T-helper 17 cell (primary cell): ENCODE data around the gene BSND. TPM values are rescaled to one million over a fixed set of nuclear protein-coding genes. Genes with fewer than 3 reads are reported as not detected.

ENCODE experiments used
- ATAC-seq: fragments of 150-1000 bp; cut with Tn5 transposase; 2 replicates; pipeline ENCODE4 v1.10.0; 2021; ENCODE audit warnings: mild to moderate bottlenecking, moderate library complexity
- DNase-seq, 3 donors: peaks; one replicate each; pipeline versions ENCODE4 v3.0.0 to v3.0.0-alpha.2; 2020 to 2021
- H3K9me3 ChIP-seq: one replicate; pipeline ENCODE4 v1.7.0; 2013; ENCODE audit warnings: low read length, mild to moderate bottlenecking; ENCODE audit not compliant: control insufficient read depth, poor library complexity, severe bottlenecking
- H3K27ac Mint-ChIP-seq: one replicate; pipeline ENCODE4 v1.8.0; 2022; ENCODE audit warnings: mild to moderate bottlenecking, moderate library complexity, mixed read lengths
- H3K27me3 Mint-ChIP-seq: one replicate; pipeline ENCODE4 v1.8.0; 2022; ENCODE audit warnings: mixed read lengths
- H3K36me3 Mint-ChIP-seq: one replicate; pipeline ENCODE4 v1.8.0; 2022; ENCODE audit warnings: low read depth, mixed read lengths
- H3K4me1 Mint-ChIP-seq: one replicate; pipeline ENCODE4 v1.8.0; 2022; ENCODE audit warnings: mild to moderate bottlenecking, mixed read lengths
- H3K4me3 Mint-ChIP-seq: one replicate; pipeline ENCODE4 v1.8.0; 2022; ENCODE audit warnings: mild to moderate bottlenecking, moderate library complexity, mixed read lengths
- total RNA-seq, 4 donors: library from RNA in 2 of 4; stranded (reverse) in 2 of 4; gene quantifications; one replicate each; pipeline ENCODE4 v1.2.3 and lab custom pipeline; 2022 to 2026

The BSND gene
- total RNA-seq, 2 donors from 2014 or later, result 0.07 TPM; not detected in 1

DNA sequence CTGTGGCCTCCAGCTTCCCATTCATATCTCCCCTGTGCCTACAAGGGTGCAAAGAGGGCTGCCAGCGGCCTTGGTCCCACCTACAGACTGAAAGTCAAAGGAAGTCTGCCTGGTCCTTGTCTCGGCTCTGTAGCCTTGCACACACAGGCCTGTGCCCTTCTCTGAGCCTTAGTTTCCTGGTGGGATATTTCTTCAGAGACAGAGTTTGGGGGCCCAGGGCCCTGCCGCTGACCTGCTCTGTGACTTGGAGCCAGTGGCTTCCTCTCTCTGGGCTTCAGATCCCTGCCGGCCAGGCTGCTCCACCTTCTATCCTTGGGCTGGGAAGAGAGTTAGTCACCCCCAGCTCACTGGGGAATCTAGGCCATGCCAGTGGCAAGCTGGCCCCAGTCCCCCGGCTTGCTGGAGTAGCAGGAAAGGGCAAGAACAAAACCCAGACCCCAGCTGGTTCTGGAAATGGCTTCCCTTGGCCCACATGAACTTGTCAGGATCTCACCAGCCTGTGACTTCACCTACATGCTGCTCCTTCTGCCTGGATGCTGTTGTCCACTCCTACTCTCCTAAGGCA lies 19.3 kb upstream of the BSND start:
- Mint-ChIP-seq H3K27ac (no peak overlapping the region), H3K27me3 (peaks cover 53% of the 10 kb centered on the region), H3K36me3 (peaks cover 8% of the 10 kb centered on the region), H3K4me1 (peaks cover 6% of the 10 kb centered on the region), H3K4me3 (no peak overlapping the region)
- DNase-seq, result no peak
- no peaks in the 10 kb centered on the region for H3K9me3 ChIP-seq
- ATAC-seq, result no peak

GRCh38 chr1:54980046-54980527 lies 18.6 kb upstream of the BSND start:
- no peaks in the 10 kb centered on the region for H3K9me3 ChIP-seq
- ATAC-seq (no peak), DNase-seq (no peak)
- Mint-ChIP-seq H3K4me1 (peaks cover 6% of the 10 kb centered on the region), H3K27ac (no peak overlapping the region), H3K4me3 (no peak overlapping the region), H3K36me3 (peaks cover 7% of the 10 kb centered on the region), H3K27me3 (peaks cover 50% of the 10 kb centered on the region)

DNA sequence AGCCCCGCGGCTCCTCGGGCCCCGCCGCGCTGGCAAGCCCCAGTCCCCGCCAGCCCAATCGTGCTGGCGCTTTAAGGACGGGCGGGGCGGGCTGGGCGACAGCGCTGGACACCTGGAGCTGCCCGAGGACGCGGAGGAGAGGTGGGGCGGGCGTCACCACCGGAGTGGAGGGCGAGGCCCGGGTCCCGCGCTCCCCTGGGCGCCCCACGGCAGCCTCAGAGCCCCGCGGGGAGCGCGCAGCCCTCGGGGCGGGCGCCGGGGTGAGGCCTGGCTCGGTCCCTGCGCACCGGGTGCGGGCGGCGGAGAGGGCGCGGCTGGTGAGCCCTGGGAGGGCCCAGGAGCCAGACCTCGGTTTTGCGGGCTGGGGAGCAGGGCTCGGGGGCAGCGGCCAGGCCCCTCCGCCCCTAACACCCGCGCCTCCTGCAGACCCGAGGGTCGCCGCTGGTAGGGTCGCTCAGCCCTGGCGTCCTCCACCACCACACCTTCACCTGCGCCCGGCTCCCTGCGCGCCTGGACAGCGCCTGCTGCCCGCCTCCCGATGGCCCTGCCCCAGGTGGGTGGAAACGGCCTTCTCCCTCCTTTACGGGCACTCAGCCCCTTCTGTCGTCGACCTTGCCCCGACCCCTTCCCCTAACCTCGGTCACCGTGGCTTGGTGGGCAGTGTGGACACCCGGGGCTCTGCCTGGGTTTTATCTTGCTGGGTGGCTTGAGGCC lies 18.0 kb upstream of the BSND start, which contains the start of gene TMEM61:
Gene TMEM61, plus strand, starts transcription at position 101 of the 714 bp plus-strand sequence. Its CDS starts 438 bp downstream, at position 539.
- DNase-seq, result no peak
- ATAC-seq, result no peak
- H3K4me3 Mint-ChIP-seq, result peak within 1 kb of the TSS; percentile 57
- peaks cover 6% of the 10 kb centered on the region for H3K4me1 Mint-ChIP-seq
- peaks cover 47% of the 10 kb centered on the region for H3K27me3 Mint-ChIP-seq
- no peaks in the 10 kb centered on the region for H3K9me3 ChIP-seq
- no peak within 1 kb of the TSS for H3K27ac Mint-ChIP-seq
- peaks cover 4% of the 10 kb centered on the region for H3K36me3 Mint-ChIP-seq

DNA sequence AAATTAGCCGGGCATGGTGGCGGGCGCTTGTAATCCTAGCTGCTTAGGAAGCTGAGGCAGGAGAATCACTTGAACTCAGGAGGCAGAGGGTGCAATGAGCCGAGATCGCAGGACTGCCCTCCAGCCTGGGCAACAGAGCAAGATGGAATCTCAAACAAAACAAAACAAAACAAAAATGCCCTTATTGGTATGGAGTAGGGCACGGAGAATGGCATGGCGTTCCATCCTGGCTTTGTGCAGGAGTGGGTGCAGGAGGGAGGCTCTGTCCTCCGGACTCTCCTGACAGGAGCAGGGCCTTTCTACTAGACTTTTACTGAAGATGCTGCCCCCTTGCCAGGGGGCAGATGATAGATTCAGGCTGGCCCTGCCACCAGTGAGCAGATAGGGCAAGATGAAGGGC lies 17.3 kb upstream of the BSND start:
- DNase-seq (no peak), ATAC-seq (no peak)
- no peaks in the 10 kb centered on the region for H3K9me3 ChIP-seq
- H3K27me3 Mint-ChIP-seq, result peaks cover 52% of the 10 kb centered on the region
- H3K27ac Mint-ChIP-seq, result no peak overlapping the region
- peaks cover 4% of the 10 kb centered on the region for H3K36me3 Mint-ChIP-seq
- H3K4me1 Mint-ChIP-seq, result peaks cover 6% of the 10 kb centered on the region
- no peak overlapping the region for H3K4me3 Mint-ChIP-seq

- Mint-ChIP-seq H3K4me1 (peaks cover 6% of the 10 kb centered on the region), H3K27me3 (peaks cover 51% of the 10 kb centered on the region), H3K36me3 (peaks cover 4% of the 10 kb centered on the region), H3K4me3 (no peak overlapping the region), H3K27ac (no peak overlapping the region)
- no peak for DNase-seq
- ATAC-seq, result no peak
- H3K9me3 ChIP-seq, result no peaks in the 10 kb centered on the region
Measured at GRCh38 chr1:54982739-54983138, 16.0 kb upstream of the BSND start.

DNA sequence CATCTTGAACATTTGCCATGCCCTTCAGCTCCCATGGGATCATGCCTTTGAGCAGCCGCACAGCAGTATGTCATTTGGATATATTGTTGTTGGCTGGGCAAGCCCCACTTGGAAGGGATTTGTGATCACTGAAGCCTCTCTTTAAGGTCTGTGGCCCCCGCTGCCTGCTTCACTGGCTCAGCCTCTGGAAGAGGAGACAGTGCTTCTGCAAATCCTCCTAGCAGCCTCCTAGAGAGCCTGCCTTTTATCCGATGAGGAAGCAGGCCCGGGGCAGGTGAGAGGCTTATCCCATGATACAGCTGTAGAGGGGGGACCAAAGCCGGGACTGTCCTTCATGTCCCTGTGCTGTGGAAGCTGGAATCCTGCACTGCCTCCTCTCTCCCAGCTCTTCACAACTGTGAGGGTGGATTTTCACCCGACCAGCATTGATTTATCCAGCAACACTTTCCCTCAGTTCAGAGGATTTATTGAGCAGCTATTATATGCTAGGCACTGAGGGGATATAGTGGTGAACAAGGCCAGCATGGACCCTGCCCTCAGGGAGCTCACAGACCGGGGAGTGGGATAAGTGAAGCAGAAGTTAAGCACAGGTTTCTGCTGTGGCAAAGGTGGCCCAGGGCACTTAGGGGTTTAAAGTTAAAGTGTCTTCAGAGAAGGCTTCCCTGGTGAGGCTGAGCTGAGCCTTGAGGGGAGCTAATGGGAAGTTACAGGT lies 14.4 kb upstream of the BSND start:
- ATAC-seq (no peak), DNase-seq (no peak)
- H3K27me3 Mint-ChIP-seq, result peaks cover 43% of the 10 kb centered on the region
- H3K27ac Mint-ChIP-seq, result no peak overlapping the region
- no peak overlapping the region for H3K4me3 Mint-ChIP-seq
- H3K36me3 Mint-ChIP-seq, result no peaks in the 10 kb centered on the region
- no peaks in the 10 kb centered on the region for H3K9me3 ChIP-seq
- H3K4me1 Mint-ChIP-seq, result peaks cover 3% of the 10 kb centered on the region

DNA sequence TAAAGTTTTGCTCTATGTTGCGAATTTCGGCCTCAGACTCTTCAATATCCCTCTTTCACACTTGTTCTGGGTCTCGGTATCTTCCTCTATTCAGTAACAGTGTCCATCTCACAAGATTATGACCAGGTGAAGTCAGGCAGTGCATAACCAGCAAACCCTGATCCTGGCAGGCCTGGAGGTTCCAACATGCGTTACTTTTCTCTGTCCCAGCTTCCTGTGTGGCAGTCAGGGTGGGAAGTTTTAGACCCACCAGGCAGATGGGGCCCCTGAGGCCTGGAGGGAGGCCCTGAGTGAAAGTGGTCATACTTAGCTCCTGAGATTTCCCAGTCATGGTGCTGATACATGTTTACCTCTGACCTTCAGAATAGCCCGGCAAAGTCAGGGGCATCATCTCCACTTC lies 13.2 kb upstream of the BSND start:
- Mint-ChIP-seq H3K27me3 (peaks cover 34% of the 10 kb centered on the region), H3K4me3 (no peak overlapping the region), H3K4me1 (peaks cover 3% of the 10 kb centered on the region), H3K36me3 (no peaks in the 10 kb centered on the region), H3K27ac (no peak overlapping the region)
- ATAC-seq, result no peak
- DNase-seq, result no peak
- H3K9me3 ChIP-seq, result no peaks in the 10 kb centered on the region

DNA sequence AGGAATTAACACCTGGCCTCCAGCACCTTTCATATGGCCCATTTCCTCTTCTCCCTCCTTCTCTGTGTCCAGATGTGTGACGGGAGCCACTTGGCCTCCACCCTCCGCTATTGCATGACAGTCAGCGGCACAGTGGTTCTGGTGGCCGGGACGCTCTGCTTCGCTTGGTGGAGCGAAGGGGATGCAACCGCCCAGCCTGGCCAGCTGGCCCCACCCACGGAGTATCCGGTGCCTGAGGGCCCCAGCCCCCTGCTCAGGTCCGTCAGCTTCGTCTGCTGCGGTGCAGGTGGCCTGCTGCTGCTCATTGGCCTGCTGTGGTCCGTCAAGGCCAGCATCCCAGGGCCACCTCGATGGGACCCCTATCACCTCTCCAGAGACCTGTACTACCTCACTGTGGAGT lies 12.7 kb upstream of the BSND start:
- Mint-ChIP-seq H3K27ac (no peak overlapping the region), H3K36me3 (no peaks in the 10 kb centered on the region), H3K27me3 (peaks cover 32% of the 10 kb centered on the region), H3K4me1 (peaks cover 2% of the 10 kb centered on the region), H3K4me3 (no peak overlapping the region)
- H3K9me3 ChIP-seq, result no peaks in the 10 kb centered on the region
- no peak for ATAC-seq
- DNase-seq, result no peak

DNA sequence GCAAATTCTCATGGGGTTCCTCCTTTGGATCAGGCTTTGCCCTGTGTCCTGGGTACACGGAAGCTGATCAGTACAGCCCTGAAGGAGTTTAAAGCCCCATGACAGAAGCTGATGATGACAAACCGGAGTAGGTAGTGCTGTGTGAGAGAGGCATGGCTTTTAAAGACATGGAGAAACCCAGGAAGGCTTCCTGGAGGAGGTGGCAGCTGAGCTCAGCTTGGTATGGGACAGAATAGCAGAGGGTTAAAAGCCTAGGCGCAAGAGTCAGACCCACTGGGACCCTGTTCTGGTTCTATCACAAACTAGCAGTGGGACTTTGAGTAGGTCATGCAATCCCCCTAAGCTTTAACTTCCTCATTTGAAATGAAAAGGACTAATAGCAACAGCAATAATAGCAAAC lies 12.2 kb upstream of the BSND start:
- DNase-seq, result no peak
- Mint-ChIP-seq H3K4me1 (no peaks in the 10 kb centered on the region), H3K27me3 (peaks cover 27% of the 10 kb centered on the region), H3K27ac (no peak overlapping the region), H3K4me3 (no peak overlapping the region), H3K36me3 (no peaks in the 10 kb centered on the region)
- no peaks in the 10 kb centered on the region for H3K9me3 ChIP-seq
- no peak for ATAC-seq

- H3K36me3 Mint-ChIP-seq, result no peaks in the 10 kb centered on the region
- ATAC-seq, result no peak
- H3K27me3 Mint-ChIP-seq, result peaks cover 20% of the 10 kb centered on the region
- H3K4me1 Mint-ChIP-seq, result no peaks in the 10 kb centered on the region
- H3K4me3 Mint-ChIP-seq, result no peak overlapping the region
- no peaks in the 10 kb centered on the region for H3K9me3 ChIP-seq
- no peak for DNase-seq
- no peak overlapping the region for H3K27ac Mint-ChIP-seq
Measured at GRCh38 chr1:54987427-54987826, 11.3 kb upstream of the BSND start.

DNA sequence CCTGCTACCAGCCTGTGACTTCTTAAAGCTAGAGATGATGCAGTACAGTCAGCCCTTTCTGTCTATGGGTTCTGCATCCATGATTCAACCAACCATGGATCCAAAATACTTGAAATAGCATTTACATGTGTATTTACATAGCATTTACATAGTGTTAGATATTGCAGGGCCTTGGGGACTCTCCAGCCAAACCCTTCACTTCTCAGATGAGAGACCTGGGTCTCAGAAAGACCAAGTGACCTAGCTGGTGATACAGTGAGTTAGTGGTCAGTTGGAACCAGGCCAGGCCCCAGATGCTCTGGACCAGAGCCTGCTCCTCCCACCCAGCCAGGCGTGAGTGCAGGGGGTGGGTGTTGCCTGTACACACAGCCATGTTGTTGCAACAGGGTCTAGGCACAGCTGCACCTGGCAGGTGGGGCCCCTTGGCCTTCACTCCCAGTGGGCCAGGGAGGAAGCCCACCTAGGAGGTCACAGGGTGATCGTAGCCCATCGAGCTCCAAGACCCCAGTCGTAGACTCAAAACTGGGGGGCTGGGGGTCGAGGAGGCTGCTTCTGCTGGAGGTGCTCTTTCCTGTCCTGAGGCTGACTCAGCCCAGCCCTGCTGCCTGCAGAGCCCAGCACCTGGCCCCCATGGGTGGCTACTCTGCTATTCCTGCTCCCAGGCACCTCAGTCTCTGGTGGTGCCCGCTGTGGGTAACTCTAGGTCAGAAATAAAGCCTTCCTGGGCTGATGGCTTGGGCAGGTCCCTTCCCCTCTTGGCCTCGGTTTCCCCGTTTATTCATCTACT lies 10.6 kb upstream of the BSND start:
- ATAC-seq (no peak), DNase-seq (no peak)
- Mint-ChIP-seq H3K27ac (no peak overlapping the region), H3K36me3 (no peaks in the 10 kb centered on the region), H3K4me3 (no peak overlapping the region), H3K4me1 (no peaks in the 10 kb centered on the region), H3K27me3 (peaks cover 17% of the 10 kb centered on the region)
- H3K9me3 ChIP-seq, result no peaks in the 10 kb centered on the region

- H3K27ac Mint-ChIP-seq, result no peak overlapping the region
- ATAC-seq (no peak), DNase-seq (no peak)
- H3K36me3 Mint-ChIP-seq, result no peaks in the 10 kb centered on the region
- no peak overlapping the region for H3K4me3 Mint-ChIP-seq
- peaks cover under 1% of the 10 kb centered on the region for H3K4me1 Mint-ChIP-seq
- no peaks in the 10 kb centered on the region for H3K9me3 ChIP-seq
- H3K27me3 Mint-ChIP-seq, result peaks cover 11% of the 10 kb centered on the region
Measured at GRCh38 chr1:54988975-54989374, 9.8 kb upstream of the BSND start.

GRCh38 chr1:54989473-54989872 lies 9.3 kb upstream of the BSND start:
- no peak for ATAC-seq
- H3K4me3 Mint-ChIP-seq, result no peak overlapping the region
- H3K9me3 ChIP-seq, result no peaks in the 10 kb centered on the region
- peak overlapping the region; percentile 27 for H3K27ac Mint-ChIP-seq
- peaks cover 3% of the 10 kb centered on the region for H3K4me1 Mint-ChIP-seq
- no peak for DNase-seq
- H3K36me3 Mint-ChIP-seq, result no peaks in the 10 kb centered on the region
- H3K27me3 Mint-ChIP-seq, result peaks cover 8% of the 10 kb centered on the region
